HG02981 (cell line): ENCODE measurements around the gene RAB3IL1.

Experiments
- ATAC-seq: cut with Tn5 transposase; IDR thresholded peaks from one replicate; pipeline ENCODE4 v1.9.1; 2021; ENCODE audit warnings: mild to moderate bottlenecking, moderate library complexity; ENCODE audit not compliant: unreplicated experiment

Gene RAB3IL1

DNA sequence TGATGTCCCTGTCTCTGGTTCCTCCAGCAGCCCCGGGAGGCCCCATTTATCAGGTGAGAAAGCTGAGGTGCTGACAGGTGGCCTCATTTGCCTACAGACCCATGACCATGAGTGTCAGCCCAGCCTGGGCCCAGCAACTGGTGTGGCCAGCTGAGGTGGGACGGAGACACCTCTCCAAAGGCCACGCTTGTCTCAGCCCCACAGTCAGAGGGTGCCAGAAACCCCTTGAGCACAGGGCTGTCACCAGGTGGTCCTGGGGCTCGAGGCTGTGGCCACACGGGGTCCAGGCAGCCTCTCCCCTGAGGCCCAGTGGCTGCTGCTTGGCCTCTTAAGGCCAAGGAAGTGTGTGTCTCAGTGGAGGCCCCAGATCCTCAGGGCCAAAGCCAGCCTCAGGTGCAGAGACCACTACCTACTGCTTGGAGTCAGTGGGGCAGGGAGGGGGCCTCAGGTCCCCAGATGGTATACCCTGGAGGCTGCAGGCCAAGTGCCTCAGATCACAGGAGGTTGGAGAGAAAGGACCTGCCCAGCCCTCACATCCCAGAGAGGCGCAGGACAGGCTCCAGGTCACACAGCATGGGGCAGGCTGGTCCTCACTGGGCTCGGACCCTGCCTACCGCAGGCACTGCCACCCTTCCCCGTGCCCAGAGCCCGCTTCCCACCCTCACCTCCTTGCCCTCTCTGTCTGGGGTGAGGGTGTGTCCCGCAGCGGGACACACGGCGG is 11.4 kb downstream of the RAB3IL1 start:
- no peak for ATAC-seq

GRCh38 chr11:61905067-61905696 is 12.2 kb downstream of the RAB3IL1 start:
- ATAC-seq, result no peak

- no peak for ATAC-seq
These were observed 12.8 kb downstream of the RAB3IL1 start for GRCh38 chr11:61904539-61905048.

DNA sequence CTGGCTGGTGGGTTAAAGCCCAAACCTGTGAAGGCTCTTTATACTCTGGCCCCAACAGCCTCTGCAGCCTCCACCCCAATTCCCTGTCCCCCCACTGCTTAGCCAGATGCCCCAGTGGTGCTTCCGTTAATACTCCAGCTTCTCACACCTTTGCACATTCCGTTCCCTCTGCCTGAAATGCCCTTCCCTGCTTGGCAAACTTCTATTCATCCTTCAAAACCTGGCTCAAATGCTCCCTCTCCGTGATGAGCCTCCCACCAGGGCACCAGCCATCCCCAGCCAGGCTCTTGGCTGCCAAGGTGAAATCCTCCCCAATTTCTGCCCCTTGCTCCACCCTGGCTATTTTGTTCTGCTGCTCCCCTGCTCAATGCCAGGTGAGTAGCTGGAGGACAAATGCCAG is 13.5 kb downstream of the RAB3IL1 start:
- ATAC-seq, result no peak

- no peak for ATAC-seq
These were observed 15.1 kb downstream of the RAB3IL1 start for GRCh38 chr11:61902313-61902712.

DNA sequence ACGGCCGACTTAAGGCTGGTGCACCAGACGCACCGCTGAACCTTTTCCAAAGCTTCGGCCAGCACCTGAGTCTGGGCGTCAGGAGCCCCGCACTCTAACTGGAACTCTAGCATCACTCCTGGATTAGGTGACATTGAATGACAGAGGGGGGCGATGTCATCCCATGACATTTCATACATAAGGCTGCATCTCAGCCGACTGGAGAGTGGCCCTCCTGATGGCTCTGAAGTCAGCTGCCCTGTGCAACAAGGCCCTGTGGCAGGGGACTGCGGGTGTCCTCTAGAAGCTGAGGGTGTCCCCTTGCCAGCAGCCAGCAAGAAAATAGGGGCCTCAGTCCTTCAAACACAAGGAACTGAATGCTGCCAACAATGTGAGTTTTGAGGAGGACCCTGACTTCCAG is 16.0 kb downstream of the RAB3IL1 start:
- no peak for ATAC-seq

DNA sequence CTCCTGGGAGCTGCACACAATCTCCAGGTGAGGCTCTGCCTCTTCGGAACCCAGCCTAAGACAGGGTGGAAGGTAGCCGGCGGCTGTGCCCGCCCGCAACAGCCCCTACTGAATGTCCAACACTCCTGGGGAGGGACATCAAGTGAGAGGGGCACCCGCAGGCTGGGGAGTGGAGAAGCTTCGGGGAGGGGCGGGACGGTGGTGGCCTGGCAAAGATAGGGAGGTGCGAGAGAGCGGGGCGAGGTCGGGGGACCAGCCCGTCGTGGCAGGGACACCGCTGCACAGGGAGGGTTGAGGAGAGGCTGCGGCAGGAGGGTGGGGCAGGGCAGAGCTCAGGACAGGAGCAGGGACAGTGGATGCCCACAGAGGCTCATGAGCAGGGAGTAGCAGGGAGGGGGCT is 17.1 kb downstream of the RAB3IL1 start:
- ATAC-seq, result no peak

DNA sequence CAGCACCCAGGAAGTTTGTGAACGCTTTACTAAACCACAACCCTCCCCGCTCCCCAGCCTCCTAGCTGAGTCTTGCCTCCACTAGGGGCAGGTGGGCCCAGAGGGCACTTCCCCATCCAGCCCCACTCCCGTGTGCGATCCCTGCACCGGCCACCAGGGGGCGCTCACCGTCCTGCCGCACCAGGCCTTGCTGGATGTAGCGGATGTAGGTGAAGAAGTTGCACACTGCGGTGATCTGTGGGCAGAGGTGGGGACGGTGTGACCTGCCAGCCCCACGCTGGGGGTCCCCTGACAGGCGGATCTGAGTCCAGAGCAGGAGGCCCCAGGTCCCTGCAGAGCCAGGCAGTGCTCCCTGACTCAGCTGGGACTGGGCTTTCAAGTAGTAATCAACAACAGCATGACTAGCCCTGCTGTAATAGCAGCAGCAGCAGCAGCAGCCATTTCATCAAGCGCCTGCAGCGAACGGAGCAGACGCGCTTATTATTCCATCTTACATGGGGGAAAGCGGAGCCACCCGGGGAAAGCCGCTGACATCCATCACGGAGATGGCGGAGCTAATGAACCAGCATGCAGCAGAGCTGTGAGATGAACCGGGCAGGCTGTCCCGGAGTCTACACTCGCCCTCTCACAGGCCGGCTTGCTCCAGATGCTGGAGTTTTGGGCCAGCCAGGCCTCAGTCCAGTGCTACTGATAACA is 18.1 kb downstream of the RAB3IL1 start:
- peak; percentile 72 for ATAC-seq

DNA sequence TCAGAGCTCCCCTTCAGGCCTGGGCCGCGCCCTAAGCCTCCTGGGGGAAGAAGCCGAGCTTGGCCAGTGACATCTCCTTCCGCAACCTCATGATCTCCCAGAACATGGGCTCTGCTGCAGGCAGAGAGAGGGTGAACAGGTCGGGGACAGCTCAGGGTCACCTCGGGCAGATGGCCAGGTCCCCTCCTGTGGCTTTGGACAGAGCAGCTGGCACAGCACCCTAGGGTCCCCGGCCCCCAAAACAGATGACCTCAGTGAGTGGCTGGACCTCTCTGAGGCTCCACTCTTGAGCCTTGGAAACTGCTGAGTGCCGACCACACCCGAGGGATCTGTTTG is 19.2 kb downstream of the RAB3IL1 start:
- no peak for ATAC-seq

DNA sequence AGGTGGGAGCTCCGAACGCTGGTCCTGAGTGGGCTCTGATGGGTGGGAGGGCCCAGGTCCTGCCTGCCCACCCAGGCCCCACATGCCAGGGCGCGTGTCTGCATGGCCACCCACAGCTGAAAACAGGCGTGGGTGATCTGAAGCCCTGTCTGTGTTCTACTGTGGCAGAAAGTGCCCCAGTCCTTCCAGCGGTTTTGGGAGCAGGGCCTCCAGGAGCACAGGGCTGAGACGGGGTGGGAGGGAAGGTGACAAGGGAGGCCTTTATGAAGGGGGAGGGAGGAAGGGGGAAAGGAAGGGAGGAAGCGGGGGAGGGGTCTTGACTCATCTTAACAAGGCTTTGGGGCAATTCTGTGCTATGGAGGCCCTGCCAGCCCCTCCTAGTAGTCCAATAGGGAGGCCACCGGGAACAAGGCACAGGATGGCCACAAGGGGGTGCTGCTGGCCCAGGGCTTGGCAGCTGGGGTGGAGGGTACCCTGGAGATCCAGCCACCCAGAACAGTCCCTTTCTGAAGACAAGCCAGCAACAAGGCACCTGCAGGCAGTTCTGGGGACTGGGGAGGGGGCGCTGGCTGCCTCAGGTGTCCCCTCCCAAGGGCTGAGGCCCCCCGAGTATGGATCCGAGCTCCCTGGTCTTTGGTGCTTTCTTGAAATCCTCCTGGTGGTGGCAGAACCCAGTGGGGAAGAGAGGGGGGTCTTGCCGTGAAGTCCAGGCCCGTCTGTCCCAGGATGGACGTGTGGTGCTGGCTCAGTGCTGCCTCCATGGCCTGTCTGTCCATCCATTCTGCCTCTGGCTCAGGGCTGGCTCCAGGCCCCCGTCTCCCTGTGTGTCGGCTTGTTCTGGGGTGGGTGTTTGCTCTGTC is 19.7 kb downstream of the RAB3IL1 start:
- ATAC-seq, result no peak

DNA sequence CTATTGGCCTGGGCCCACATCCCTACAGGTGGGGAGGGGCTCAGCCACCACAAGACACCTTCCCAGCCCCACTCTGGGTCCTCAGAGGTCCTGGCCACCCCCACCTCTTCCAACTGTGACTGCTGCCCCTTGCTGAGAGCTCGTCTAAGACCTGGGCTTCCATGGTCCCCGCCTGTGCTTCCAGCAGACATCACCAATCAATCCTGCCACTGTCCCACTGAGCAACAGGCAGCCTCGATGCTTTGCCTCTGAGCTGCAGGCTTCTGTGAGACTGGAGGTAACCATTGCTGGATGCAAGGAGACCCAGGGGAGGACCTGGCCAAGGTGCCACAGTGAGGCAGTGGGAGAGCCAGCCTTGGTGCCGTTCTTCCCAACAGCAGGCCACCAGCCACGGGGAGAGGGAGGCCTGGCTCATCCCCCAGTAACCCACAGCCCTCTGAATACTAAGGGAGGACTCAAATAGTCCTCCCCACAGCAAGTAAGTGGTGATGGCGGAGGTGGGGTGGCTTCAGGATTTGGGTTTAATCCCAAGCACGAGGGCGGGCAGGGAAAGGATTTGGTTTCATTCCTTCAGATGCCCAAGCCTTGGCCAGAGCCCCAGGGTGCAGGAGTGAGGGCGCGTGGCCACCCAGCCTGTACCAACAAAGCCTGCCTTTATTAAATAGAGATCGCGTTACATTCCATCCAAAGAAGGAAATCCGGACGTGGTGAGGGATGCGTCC is 20.5 kb downstream of the RAB3IL1 start:
- no peak for ATAC-seq

- no peak for ATAC-seq
These were observed 21.7 kb downstream of the RAB3IL1 start for GRCh38 chr11:61895718-61896059.

- ATAC-seq, result no peak
These were observed 22.2 kb downstream of the RAB3IL1 start for GRCh38 chr11:61895046-61895717.

DNA sequence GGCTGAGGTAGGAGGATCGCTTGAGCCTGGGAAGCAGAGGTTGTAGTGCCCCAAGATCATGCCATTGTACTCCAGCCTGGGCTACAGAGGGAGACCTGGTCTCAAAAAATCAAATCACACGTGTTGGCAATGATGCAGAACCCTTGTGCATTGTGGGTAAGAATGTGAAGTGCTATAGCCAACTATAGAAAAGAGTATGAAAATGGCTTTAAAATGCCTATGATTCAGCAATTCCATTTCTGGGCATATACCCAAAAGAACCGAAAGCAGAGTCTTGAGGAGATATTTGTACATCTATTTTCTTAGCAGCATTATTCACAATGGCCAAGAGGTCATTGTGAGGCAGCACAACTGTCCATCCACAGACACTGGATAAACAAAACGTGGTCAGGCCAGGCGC is 23.4 kb downstream of the RAB3IL1 start:
- ATAC-seq, result no peak

DNA sequence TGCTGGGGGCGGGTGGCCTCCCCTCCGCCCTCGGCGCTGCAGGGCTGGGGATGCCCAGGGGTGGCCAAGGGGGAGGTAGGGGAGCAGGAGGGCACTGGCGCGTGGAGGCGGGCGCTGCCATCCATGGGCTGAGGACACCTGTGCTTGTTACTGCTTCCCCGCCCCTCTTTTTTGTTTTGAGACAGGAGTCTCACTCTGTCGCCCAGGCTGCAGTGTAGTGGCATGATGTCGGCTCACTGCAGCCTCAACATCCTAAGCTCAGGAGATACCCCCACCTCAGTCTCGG is 25.3 kb downstream of the RAB3IL1 start:
- peak; percentile 31 for ATAC-seq

GRCh38 chr11:61891331-61892084 is 25.9 kb downstream of the RAB3IL1 start, which contains the start of gene FADS3:
Gene FADS3 (minus strand): TSS chr11:61891545. CDS start chr11:61891381, 164 bp downstream.
- peak; percentile 56 for ATAC-seq

DNA sequence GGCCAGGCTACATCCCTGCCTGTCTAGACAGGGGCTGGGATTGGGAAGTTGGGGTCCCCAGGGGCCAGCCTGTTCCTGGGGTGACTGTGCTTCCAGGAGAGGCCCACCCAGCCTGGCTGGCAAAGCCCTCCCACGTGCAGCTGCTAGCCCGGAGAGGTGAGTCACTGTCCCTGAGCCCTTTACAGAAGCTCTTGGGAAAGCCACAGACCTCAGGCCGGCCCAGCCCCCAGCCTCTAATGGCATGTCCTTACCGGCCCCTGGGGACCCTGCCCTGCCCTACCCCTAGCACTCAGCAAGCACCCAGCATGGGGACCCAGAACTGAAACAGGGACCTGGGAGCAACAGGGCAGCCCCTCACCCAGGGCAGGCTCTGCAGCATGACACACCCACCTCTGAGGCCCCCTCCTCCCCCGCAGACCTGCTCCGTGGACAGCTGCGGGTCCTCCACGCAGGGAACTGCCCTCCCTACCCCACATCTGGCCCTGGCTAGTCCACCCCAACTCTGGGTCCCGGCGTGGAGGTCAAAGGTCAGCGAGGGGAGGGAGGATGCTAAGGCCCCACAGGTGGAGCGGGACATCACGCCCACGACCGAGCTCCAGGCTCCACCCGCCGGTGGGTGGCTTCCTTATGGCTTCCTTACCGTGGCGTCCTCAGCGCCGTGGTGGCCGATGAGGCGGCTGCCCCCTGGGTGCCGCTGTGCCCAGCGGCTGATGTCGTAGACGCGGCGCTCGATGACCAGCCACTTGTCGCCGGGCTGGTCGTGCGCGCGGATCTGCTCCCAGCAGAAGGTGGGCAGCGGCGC is 26.6 kb downstream of the RAB3IL1 start:
- peak; percentile 16 for ATAC-seq

GRCh38 chr11:61889831-61890230 is 27.5 kb downstream of the RAB3IL1 start:
- no peak for ATAC-seq

- ATAC-seq, result no peak
These were observed 28.8 kb downstream of the RAB3IL1 start for GRCh38 chr11:61888590-61888989.
